DMS153 treated with DMSO at 0.1 percent for 48 hours (cell line): ENCODE results near the gene AHCYL2.
"Not testable (repeated sequence)": the region's sequence is repeated elsewhere in the genome, so short reads cannot be mapped to it uniquely, and the experiment has no call there.

Experiments
- DNase-seq: peaks from one replicate; lab custom pipeline; 2025; ENCODE audit not compliant: unreplicated experiment; lab: John Stamatoyannopoulos, UW

Gene AHCYL2

DNA sequence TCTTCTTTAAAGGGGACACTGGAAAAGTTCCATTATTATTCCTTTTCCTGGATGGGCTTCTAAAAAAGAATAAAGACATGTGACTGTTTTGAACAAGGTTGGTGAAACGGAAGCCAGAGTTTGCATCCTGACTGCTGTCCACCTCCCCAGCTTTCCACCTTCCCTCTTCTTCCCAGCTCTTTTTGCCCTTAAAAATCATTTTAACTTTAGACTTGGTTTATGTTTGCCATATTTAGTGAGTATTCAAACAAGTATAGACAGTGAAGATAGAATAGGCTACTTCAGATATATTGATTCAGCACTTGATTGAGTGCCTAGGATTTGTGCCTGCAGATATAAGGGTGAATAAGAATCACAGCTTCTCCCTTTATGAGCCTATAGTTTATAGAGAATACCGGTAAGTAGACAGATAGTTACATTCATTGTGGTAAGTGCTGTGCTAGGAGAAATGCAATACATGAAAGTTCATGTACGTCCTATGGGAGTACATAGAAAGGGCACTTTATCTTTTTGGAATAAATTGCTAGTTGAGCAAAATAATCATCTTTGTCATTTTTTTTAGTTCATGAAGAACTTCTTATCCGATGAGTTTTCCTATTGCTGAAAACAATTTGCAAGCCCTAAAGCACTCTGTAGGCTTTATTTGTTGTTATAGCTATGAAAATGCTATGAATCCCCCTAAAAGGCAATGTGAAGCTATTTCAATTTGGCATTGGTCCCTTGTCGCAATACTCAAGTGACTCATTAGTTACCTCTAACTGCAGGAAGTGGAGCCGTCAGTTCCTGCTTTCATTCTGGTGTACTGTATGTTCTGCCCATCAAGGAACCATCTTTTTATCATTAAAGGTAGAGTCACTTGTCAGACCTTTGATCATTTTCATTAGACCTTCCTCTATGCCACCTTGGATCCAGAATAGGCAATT is 152.2 kb downstream of the AHCYL2 start:
- no peak for DNase-seq

DNA sequence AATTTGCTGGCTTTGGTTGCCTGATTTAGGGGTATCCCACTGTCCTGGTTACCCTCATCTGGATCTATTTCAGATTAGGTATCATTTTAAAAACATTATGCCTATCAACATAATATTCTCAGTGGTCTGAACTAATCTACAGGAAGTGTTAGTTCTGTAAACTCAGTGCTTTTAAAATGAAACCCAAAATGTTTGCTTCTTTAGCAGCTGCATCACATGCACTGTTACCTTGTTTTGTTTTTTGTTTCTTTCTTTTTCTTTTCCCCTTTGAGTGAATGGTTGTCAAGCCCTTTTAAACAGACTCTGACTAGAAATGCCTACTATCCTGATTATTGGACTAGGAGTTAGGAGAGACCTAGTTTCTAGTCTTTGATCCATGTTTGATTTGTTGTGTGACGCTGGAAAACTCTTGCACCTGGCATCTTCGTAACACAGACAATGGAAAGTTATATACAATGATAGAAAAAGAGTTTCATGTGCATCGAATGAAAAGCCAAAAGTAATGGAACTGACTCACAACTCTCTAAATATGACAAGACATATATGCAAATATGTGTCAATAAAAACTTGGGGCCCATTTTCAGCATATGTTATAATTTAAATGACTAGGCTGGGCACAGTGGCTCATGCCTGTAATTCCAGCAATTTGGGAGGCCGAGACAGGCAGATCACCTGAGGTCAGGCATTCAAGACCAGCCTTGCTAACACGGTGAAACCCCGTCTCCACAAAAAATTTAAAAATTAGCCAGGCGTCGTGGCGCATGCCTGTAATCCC is 157.1 kb downstream of the AHCYL2 start:
- no peak for DNase-seq

DNA sequence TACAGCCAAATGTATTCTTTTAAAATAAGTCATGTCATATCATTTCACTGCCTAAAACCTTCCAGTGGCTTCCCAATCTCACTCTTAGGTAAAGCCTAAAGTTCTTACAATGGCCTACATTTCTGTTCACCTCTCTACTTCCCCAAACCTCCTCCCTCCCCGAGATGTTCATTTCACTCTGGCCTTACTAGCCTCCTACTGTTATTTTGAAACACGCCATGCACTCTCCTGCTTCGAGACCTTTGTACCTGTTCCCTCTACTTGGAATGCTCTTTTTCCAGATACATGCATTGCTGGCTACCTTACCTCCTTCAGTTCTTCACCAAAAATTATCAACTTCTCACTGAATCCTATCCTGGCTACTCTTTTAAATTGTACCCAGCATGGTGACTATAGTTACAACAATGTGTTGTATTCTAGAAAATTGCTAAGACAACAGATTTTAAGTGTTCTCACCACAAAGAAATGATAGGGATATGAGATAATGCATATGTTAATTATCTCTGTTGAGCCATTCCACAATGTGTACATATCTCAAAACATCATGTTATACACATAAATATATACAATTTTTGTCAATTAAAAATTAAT is 158.8 kb downstream of the AHCYL2 start:
- DNase-seq, result no peak

DNA sequence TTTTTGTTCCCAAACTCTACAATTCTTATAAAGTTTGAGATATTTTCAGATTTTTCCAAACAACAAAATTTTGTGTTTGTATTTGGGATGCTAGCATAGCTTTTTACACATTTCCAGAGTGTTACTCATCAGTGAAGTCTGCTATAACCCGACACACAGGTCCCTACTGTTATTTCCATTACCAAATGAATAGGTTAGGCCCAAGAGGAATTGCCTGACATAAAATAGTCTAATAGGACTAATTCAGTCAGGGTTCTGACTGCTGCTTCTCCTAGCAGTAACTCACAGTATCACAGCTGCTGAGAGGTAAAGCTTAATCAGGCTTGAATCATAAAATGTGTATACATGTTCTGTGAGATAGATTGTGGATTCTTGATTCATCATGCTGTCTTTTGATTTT is 160.3 kb downstream of the AHCYL2 start:
- no peak for DNase-seq

DNA sequence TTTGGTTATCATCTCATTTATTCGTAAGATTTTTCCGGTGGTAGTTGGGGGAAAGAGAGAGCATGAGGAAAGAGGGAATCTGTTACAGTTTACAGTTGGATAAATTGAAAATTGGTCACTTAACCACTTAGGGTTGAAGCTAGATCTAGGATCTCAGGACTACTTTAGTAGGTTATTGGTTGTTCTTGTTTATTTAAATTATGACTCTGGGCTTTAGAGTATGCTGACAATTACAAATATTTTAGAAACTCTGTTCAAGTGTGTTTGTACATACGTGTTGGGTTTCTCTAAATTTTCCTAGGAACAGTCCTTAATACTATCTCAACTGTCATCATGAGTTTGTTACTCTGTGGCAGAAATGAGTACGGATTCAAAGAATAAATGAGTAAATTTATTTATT is 160.8 kb downstream of the AHCYL2 start:
- no peak for DNase-seq

DNA sequence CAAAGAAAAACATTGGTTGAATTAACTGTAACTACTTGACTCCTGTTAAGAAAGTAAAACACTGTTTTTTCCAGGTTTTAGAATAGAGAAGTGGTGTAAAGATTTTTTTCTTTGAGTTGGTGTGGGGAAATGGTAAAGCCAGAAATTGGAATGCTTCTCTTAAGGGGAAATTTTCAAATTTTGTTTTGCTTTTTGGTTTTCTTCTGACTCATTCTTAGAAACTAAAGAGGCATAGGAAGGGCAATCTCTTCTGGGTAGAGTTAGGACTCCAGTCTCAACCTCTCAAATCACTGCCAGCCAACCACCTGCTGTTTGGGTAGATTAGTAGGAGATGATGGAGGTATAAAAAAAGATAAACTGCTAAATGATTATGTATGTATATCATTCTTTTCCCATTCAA is 161.7 kb downstream of the AHCYL2 start:
- DNase-seq, result no peak

DNA sequence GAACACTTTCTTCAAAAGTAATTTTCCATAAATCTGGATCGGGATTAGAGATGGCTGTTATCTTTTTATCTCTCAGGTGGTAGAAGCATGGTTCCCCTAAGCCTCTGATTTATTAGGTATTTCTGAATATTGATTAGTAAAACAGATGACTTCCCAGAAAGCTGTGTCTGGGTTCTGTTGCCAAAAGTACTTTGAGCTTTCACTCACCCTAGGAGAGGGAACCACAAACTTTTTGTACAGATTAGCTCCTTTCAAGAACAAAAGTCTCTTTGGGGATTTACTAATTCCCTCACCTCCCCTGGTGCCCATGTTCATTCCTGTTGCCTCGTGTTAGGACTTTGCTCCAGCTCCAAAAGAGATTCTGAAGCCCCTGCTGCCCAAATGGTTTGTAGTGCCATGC is 162.7 kb downstream of the AHCYL2 start:
- no peak for DNase-seq

DNA sequence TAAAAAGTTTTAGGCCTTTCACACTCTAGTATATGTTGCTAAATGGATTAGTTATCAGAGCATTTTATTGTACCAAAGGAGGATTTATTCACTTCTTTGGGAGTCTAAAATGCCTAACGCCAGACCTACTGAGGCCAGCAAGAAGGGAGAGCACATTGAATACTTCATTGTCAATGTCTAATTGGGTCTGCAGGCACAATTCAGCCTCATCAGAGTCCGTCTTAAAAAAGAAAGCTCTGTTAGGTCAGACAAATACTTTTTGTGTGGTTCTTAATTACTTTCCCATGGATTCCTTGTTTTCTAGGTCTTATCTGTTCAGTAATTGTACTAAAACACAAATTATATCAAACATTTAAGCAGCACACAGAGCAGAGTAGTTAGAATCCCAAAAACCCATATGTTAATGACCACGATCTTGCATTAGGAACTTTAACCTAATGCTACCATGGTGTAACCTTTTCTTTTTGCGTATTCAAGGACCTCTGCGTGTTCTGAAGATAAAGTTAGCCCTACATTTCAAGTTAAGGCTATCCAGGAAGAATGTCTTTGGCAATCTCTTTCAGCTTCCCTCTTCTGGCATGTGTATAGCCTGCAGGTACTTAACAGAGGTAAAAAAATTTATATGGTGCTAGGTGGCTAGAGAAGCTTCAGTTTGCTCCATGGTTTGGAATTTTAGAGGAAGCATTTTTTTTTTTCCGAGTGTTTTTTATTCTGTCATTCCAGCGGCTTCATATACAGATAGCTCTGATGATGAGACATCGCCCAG is 163.7 kb downstream of the AHCYL2 start:
- DNase-seq, result no peak

DNA sequence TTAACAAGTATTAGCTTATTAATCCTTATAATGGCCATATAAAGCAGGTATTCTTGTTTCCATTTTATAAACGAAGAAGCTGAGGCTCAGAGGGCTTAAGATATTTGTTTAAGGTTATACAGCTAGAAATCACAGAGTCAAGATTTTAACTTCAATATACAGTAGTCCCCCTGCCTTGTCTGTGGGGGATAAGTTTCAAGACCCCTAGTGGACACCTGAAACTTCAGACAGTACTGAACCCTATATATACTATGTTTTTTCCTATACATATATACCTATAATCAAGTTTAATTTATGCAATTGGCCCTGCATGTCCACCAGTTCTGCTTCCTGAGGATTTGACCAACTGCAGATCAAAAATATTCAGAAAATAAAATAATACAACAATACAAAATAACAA is 165.0 kb downstream of the AHCYL2 start:
- no peak for DNase-seq

DNA sequence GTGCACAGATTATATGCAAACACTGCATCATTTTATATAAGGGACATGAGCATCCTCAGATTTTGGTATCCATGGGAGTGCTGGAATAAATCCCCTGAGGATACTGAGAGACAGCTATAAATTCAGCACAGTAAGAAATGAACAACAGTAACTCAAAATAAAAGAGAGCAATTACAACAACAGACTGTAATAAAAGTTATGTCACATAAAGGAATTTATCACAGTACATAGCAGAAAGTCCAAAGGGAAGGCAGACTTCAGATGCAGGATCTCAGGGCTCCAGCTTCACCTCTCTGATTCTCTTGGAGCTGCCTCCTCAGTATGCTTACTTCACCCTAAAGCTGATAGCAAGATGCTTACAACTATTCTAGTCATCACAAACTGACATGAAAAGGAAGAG is 165.5 kb downstream of the AHCYL2 start:
- no peak for DNase-seq

DNA sequence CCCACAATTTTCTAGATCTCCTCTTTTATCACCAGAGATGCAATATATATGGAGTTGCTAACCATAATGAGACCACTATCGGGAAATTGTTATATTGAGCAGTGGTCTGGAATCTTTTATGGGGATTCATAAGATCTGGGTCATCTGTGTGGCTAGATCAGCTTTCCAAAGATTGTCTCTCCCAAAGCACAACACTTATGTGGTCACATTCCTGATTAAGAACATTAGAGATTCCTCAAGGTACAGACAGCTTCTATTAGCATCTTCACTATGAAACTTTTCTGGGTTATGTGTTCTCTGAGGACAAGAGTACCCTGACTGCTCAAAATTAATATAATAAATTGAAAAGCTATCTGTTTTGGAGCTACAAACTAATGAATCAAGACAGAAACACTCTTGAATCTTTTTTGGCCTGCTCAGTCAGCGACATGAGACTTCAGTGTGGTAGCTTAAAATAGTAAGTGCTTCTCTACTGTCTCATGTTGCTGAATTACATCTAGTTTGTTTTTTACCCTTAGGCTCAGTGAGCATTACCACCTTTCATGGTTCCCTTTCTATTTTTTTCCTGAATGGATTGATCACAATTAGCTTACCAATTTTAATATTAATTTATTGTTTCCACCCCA is 166.8 kb downstream of the AHCYL2 start:
- DNase-seq, result no peak

DNA sequence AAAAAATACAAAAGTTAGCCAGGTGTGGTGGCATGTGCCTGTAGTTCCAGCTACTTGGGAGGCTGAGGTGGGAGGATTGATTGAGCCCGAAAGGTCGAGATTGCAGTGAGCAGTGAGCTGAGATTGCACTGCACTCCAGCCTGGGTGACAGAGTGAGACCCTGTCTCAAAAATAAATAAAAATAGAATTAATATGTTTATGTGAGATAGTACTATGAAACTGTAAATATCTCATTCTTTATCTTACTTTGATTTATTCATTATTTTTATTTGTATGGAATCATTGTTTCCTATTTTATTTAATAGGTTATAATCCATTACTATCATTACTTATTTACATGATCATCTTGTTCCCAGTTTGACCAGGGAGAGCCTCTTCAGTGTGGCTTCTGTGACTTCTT is 168.4 kb downstream of the AHCYL2 start:
- no peak for DNase-seq

DNA sequence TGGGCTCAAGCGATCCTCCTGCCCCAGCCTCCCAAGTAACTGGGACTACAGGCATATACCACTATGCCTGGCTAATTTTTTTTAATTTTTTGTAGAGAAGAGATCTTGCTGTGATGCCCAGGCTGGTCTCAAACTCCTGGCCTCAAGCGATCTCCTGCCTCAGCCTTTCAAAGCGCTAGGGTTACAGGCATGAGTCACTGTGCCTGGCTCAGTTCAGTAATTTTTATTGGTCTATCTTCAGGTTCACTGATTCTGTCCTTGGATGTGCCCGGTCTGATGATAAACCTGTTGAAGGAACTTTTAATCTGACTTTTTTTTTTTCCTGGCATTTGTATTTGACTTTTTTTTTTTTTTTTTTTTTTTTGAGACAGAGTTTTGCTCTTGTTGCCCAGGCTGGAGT is 169.3 kb downstream of the AHCYL2 start:
- DNase-seq, result no peak

DNA sequence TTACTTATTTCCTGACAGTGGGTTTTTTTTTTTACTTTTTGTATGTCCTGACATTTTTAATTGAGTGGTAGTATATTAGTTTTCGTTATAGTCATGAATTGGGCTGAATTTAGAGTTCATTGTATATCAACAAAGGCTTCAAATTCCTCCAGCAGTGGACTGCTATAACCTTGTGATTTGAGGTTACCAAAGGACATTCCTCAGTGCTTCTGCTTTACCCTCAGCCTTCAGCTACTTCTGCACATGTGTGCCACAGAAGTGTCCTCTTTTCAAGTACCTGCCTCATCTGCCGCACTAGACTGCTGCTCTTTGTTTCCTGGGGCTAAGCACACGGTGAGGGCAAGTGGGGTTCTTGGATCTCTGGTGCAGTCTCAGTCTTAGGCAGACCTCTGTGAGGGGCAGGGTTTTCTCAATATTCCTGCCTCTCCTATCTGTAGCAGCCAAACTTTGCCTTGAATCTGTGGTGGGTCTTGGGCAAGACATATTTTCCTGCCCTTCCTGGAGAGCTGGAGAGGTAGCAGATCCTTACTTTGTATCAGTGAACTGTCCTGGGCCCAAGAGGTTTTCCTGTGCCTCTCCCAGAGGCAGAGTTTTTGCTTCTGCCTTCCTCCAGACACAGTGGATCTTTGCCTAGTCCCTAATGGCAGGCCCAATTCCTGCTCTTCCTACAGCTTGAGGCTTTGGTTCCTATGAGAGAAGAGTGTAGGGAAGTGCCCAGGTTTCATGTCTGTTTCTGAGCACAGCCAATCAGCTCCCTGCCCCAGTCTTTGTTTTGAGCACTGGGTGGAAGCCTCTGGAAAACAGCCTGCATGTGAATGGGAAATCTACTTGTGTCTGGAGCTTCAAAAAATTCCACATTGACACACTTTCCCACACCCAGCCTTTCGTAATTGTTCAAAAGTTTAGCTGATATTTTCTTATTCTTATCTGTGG is 170.4 kb downstream of the AHCYL2 start:
- DNase-seq, result no peak

DNA sequence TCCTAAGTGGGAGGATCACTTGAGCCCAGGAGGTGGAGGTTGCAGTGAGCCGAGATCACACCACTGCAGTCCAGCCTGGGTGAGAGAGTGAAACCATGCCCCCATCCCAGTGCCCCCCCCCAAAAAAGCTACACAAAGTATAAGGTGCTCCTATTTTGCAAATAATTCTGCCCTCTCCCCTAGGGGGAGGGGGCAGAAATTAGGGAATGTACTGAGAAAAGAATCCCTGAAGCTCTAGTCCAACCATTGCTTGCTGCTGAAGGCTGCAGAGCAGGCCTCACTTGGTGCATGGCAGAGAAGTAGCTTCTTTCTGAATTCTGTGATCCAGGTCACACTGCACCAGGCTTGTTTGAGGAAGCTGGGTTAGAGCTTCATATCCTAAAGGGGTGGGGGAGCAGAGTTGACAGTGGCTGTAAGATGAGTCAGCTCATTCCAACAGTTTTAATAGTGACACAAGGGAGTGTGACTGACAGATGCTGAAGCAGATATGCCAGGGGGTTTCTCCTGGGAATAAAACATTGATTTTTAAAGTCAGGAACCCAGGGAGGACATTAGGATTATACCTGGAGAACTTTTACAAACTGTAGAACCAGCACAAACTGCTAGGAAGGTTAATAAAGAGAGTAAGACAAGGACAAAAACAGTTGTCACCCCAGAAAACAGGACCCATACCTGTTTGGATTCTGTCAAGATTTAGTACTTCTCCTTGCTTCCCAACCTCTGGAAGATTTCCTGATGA is 176.6 kb downstream of the AHCYL2 start:
- no peak for DNase-seq

DNA sequence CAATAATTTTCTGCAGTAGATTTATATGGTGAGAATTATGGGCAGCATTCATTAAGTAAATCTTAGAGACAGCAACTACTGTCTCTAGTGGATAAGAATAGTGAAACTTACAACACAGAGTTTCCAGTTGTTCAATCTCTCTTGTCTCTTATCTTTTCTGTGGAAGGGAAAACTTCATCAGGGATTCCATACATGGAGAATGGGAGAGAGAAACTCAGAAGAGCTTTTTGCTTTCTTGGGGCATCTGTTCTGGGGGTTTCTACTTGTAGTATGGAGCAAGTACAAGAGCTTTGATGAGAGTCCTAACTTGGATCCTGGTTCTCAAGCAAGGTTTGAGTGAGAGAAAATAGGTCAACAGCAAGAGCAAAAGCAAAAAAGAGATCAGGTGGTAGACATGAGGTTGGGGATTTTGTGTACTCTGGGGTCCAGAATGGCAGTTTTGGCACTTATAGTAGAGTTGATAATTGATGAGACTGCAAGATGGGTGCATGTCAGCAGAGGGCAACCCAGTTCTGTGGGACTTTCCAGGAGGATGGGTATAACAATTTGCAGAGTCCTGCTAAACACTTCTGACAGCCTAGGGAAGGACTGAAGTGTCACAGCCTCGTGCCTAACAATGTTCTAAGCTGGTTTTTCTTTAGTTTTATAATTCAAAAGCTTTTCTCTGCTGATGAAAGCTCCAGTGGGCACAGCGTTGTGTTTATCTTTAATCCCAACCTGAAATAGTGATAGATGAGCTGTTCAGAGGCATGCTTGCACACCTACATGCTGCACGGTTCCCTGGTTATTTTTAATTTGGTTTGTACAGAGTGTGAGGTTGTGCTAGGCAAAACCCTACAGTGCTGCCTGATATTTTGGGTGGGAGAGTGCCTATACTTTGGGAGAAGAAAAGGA is 177.4 kb downstream of the AHCYL2 start:
- DNase-seq, result no peak

DNA sequence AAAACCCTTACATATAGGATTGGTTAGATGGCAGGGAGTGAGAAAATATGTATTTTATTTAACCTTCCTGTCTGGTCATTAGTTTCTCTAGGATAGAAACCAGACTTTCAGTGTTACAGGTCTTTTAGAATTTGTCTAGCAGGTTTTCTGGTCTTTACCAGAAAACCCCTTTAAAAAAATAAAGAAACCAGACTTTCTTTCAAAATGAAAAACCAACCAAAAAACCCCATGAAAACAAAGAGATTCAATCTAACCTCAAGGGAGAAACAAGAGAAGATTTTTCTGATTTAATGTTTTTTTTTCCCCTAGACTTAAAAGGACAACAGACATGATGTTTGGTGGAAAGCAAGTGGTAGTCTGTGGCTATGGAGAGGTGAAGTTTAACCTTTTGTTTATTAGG is 180.7 kb downstream of the AHCYL2 start:
- DNase-seq, result no peak

DNA sequence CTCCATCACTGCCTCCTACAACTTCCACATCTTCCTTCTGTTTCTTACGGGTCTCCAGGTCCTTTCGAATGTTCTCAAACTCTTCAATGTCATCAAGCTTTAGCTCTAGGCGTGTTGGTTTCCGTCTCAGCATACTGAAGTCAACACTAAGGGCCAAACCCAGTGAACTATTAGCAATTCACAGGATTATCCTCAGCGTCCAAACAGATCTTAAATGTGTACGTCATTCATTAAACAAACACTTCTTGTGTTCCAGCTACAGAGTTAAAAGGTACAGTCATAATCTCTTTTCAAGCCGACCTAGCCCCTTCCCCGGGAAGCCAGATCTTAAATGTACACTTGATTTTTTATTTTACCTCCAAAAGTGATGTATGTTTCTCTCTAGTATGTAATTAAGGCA is 185.4 kb downstream of the AHCYL2 start:
- not testable (repeated sequence) for DNase-seq
